Measurements from ENCODE around the gene ALG12.

ALG12 gene

GRCh38 chr22:49951986-49952896 is 34.0 kb upstream of the ALG12 start:
- TF ChIP-seq CTCF (IDR thresholded peaks at IDR 0.05; ENCODE audit: borderline replicate concordance, insufficient read depth, low read depth, low read length): no peak
- no peak overlapping the region for H3K4me3 ChIP-seq (ENCODE audit: low read depth, low read length)

GRCh38 chr22:49951678-49951985 is 33.4 kb upstream of the ALG12 start:
- H3K4me3 ChIP-seq (ENCODE audit: low read depth, low read length): no peak overlapping the region
- TF ChIP-seq CTCF (IDR thresholded peaks at IDR 0.05; ENCODE audit: borderline replicate concordance, insufficient read depth, low read depth, low read length): no peak

GRCh38 chr22:49951000-49951677 is 32.9 kb upstream of the ALG12 start:
- no peak for TF ChIP-seq CTCF (IDR thresholded peaks at IDR 0.05; ENCODE audit: borderline replicate concordance, insufficient read depth, low read depth, low read length)
- H3K4me3 ChIP-seq (ENCODE audit: low read depth, low read length): no peak overlapping the region

- no peak overlapping the region for H3K4me3 ChIP-seq (ENCODE audit: low read depth, low read length)
Measured at GRCh38 chr22:49950396-49950994, 32.3 kb upstream of the ALG12 start.

GRCh38 chr22:49949914-49950292 is 31.7 kb upstream of the ALG12 start:
- TF ChIP-seq CTCF (IDR thresholded peaks at IDR 0.05; ENCODE audit: borderline replicate concordance, insufficient read depth, low read depth, low read length): no peak

More at GRCh38 chr22:49950396-49950994, 32.3 kb upstream of the ALG12 start:
- no peak for TF ChIP-seq CTCF (IDR thresholded peaks at IDR 0.05; ENCODE audit: borderline replicate concordance, insufficient read depth, low read depth, low read length)

GRCh38 chr22:49948958-49949913 is 31.0 kb upstream of the ALG12 start:
- no peak for TF ChIP-seq CTCF (IDR thresholded peaks at IDR 0.05; ENCODE audit: borderline replicate concordance, insufficient read depth, low read depth, low read length)

More at GRCh38 chr22:49949914-49950292, 31.7 kb upstream of the ALG12 start:
- H3K4me3 ChIP-seq (ENCODE audit: low read depth, low read length): no peak overlapping the region

More at GRCh38 chr22:49948958-49949913, 31.0 kb upstream of the ALG12 start:
- H3K4me3 ChIP-seq (ENCODE audit: low read depth, low read length): no peak overlapping the region

Data from GM12875 (cell line).